Ascending aorta (tissue), 2 donors: Measurements from ENCODE around the gene AK5. TPM values are rescaled to one million over a fixed set of nuclear protein-coding genes. Genes with fewer than 3 reads are reported as not detected.

Experiments
- DNase-seq, 2 donors: peaks; one replicate each; pipeline ENCODE4 v3.0.0-alpha.2; 2019; ENCODE audit warnings: low spot score in 2 of 2
- H3K27ac ChIP-seq, 2 donors: fragments of 200-600 bp; sonication (generic); one replicate each; pipeline ENCODE4 v1.5.1; 2016 to 2017; ENCODE audit warnings: mild to moderate bottlenecking in 1 of 2
- H3K27me3 ChIP-seq: fragments of 200-600 bp; sonication (generic); one replicate; pipeline ENCODE4 v1.5.1; 2017
- H3K36me3 ChIP-seq, 2 donors: fragments of 200-600 bp; sonication (generic); one replicate each; pipeline ENCODE4 v1.5.1; 2016
- H3K4me1 ChIP-seq, 2 donors: fragments of 200-600 bp; sonication (generic); one replicate each; pipeline ENCODE4 v1.5.1; 2016 to 2017; ENCODE audit warnings: mild to moderate bottlenecking in 1 of 2
- H3K4me3 ChIP-seq, 2 donors: fragments of 200-600 bp; sonication (generic); one replicate each; pipeline ENCODE4 v1.5.1; 2016 to 2017; ENCODE audit warnings: mild to moderate bottlenecking in 1 of 2
- H3K9me3 ChIP-seq, 2 donors: fragments of 200-600 bp; sonication (generic); one replicate each; pipeline ENCODE4 v1.5.1; 2016
- CTCF ChIP-seq, 3 experiments: fragments of 200-600 bp in 2 of 3; fragments of 450-650 bp in 1 of 3; sonication (generic) in 2 of 3; IDR thresholded peaks; one replicate each; pipeline ENCODE4 v1.5.1; 2016 to 2019; ENCODE audit warnings: antibody characterized with exemption in 3 of 3, mild to moderate bottlenecking in 1 of 3, moderate library complexity in 1 of 3
- intact Hi-C: fragments of 100-400 bp; cut with DNase I; formaldehyde crosslinking; loops from one replicate; pipeline ENCODE4 v1.15.1; 2023
- total RNA-seq: library from RNA; depleted of rRNA; stranded (reverse); fragments of >200 nt; gene quantifications from one replicate; pipeline ENCODE4 v1.1.0, GENCODE V29; 2016

The AK5 gene
- total RNA-seq, 1 donor from 2014 or later: not detected

DNA sequence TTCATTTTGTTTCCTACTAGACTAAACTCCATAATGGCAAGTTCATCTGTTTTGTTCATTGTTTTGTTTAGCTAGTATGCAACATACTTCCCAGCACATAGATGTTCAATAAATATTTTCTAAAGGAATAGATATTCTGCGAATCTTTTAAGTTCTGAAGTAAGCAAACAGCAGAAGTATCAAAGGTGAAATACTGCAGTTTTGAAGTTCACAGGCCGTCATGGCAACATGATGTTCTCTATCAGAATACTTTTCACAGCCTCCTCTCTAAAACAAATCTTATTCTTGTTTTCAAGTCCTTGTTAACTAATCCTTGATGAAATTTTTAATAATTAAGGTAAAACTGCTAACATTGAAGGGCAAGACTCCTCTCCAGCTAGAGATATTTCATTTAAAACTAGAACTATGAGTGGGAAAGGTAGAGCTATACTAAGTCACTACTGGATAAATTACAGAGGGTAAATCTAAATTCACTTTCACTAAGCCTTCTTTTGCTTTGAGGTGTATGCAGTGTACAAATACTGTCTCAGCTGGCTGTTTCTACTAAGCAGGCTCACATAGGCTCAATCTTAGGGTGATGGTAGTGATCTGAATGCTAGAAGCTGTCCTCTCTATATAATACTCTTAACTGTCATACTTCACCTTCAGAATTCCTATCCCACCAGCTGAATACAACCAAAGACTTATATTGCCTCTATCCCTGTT, 303.9 kb downstream of the AK5 start:
- Histone ChIP-seq H3K27ac (no peak overlapping the region), H3K9me3 (no peaks in the 10 kb centered on the region), H3K36me3 (peaks cover 8 to 20% of the 10 kb centered on the region in 2 donors), H3K4me1 (no peaks in the 10 kb centered on the region), H3K4me3 (no peak overlapping the region), H3K27me3 (no peaks in the 10 kb centered on the region)
- DNase-seq: no peak
- TF ChIP-seq CTCF (IDR thresholded peaks at IDR 0.05): no peak
- intact Hi-C loops: no loop called here

GRCh38 chr1:77589231-77589630, 307.4 kb downstream of the AK5 start:
- DNase-seq: no peak
- intact Hi-C loops: no loop called here
- H3K27me3 ChIP-seq: no peaks in the 10 kb centered on the region
- peaks cover 0 to 5% of the 10 kb centered on the region in 2 donors for H3K36me3 ChIP-seq
- no peaks in the 10 kb centered on the region for H3K4me1 ChIP-seq
- no peak overlapping the region for H3K4me3 ChIP-seq
- H3K9me3 ChIP-seq: no peaks in the 10 kb centered on the region
- H3K27ac ChIP-seq: no peak overlapping the region
- TF ChIP-seq CTCF (IDR thresholded peaks at IDR 0.05): no peak

GRCh38 chr1:77590651-77591050, 308.8 kb downstream of the AK5 start:
- no peak overlapping the region for H3K4me3 ChIP-seq
- DNase-seq: no peak
- intact Hi-C loops: no loop called here
- no peak overlapping the region for H3K27ac ChIP-seq
- no peaks in the 10 kb centered on the region for H3K4me1 ChIP-seq
- H3K36me3 ChIP-seq: peaks cover 0 to 5% of the 10 kb centered on the region in 2 donors
- H3K9me3 ChIP-seq: no peaks in the 10 kb centered on the region
- H3K27me3 ChIP-seq: no peaks in the 10 kb centered on the region
- TF ChIP-seq CTCF (IDR thresholded peaks at IDR 0.05): no peak

DNA sequence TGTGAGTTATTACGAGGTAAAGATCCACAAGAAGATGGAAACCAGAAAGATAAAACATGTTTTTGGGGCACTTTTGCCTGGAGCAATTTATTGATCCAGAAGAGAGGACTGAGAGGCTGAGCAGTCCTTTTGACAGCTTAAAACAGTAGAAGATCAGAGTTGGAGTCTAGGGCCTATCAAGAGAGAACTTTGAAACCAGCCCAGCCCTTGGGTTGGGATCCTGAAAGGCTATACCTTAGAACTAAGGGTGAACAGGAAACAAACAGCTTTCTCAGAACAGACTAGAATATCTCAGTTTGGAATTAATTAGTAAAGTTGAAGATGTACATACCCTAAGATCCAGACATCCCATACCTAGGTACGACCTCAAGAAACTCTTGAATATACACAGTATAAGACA, 311.1 kb downstream of the AK5 start:
- no peak for TF ChIP-seq CTCF (IDR thresholded peaks at IDR 0.05)
- intact Hi-C loops: no loop called here

GRCh38 chr1:77594366-77595112, 312.7 kb downstream of the AK5 start:
- H3K4me3 ChIP-seq: no peak overlapping the region
- DNase-seq: no peak
- H3K27ac ChIP-seq: no peak overlapping the region
- H3K4me1 ChIP-seq: no peaks in the 10 kb centered on the region
- no peak for TF ChIP-seq CTCF (IDR thresholded peaks at IDR 0.05)
- H3K27me3 ChIP-seq: no peaks in the 10 kb centered on the region
- H3K9me3 ChIP-seq: no peaks in the 10 kb centered on the region
- H3K36me3 ChIP-seq: peaks cover 8 to 15% of the 10 kb centered on the region in 2 donors
- intact Hi-C loops: no loop called here

More for the DNA sequence above, 311.1 kb downstream of the AK5 start:
- Histone ChIP-seq H3K27me3 (no peaks in the 10 kb centered on the region), H3K36me3 (peaks cover 8 to 14% of the 10 kb centered on the region in 2 donors), H3K27ac (no peak overlapping the region), H3K9me3 (no peaks in the 10 kb centered on the region), H3K4me3 (no peak overlapping the region), H3K4me1 (no peaks in the 10 kb centered on the region)
- DNase-seq: no peak
